Measurements from ENCODE around the gene NQO1.

DNA sequence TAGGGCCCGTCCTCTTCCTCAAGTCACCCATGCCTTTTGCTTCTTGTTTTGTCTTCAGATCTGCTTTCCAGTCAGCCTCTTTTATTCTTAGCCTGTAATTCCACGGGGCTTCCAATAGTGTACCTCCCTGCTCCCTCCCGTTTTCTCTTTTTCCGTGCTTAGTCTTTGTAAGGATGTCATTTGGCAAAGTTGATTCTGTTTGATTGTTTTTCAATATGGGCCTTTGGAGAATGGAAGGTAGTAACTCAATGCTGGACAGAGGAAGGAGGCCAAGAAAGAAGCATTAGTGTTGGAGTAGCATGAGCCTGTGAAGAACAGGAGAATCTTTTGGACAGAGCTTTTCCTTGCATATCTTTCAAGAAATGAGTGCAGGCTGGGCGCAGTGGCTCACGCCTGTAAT is 42.3 kb upstream of the NQO1 start:
- TF ChIP-seq POLR2A (IDR thresholded peaks at IDR 0.05), result no peak
- TF ChIP-seq, protein P1, sequence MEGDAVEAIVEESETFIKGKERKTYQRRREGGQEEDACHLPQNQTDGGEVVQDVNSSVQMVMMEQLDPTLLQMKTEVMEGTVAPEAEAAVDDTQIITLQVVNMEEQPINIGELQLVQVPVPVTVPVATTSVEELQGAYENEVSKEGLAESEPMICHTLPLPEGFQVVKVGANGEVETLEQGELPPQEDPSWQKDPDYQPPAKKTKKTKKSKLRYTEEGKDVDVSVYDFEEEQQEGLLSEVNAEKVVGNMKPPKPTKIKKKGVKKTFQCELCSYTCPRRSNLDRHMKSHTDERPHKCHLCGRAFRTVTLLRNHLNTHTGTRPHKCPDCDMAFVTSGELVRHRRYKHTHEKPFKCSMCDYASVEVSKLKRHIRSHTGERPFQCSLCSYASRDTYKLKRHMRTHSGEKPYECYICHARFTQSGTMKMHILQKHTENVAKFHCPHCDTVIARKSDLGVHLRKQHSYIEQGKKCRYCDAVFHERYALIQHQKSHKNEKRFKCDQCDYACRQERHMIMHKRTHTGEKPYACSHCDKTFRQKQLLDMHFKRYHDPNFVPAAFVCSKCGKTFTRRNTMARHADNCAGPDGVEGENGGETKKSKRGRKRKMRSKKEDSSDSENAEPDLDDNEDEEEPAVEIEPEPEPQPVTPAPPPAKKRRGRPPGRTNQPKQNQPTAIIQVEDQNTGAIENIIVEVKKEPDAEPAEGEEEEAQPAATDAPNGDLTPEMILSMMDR (IDR thresholded peaks at IDR 0.05), result no peak
